SK-N-SH (cell line): ENCODE measurements around the gene ARHGAP31.
"Not testable (repeated sequence)": the region's sequence is repeated elsewhere in the genome, so short reads cannot be mapped to it uniquely, and the experiment has no call there.

ENCODE experiments used
- CHD2 ChIP-seq: fragments of 150-350 bp; IDR thresholded peaks from 2 replicates; pipeline ENCODE4 v1.6.1; 2018; ENCODE audit warnings: low read length; ENCODE audit not compliant: partially characterized antibody
- GABPA ChIP-seq: IDR thresholded peaks from 2 replicates; pipeline ENCODE4 v1.4.0; 2012; ENCODE audit warnings: low read depth, mild to moderate bottlenecking
- JUND ChIP-seq: IDR thresholded peaks from 2 replicates; pipeline ENCODE4 v1.4.0; 2012
- POLR2AphosphoS5 ChIP-seq: IDR thresholded peaks from 2 replicates; pipeline ENCODE4 v1.6.1; 2012; ENCODE audit warnings: low read depth, low read length
- TF ChIP-seq, protein P1 (sequence below): fragments of 200-600 bp; sonication (generic); IDR thresholded peaks from 2 replicates; pipeline ENCODE4 v1.6.1; 2017; ENCODE audit warnings: antibody characterized with exemption, mild to moderate bottlenecking, moderate library complexity
- TF ChIP-seq, protein P2 (sequence below): IDR thresholded peaks from 2 replicates; pipeline ENCODE4 v1.6.1; 2012; ENCODE audit warnings: mild to moderate bottlenecking, low read depth, low read length, moderate library complexity

- not testable (repeated sequence) for TF ChIP-seq POLR2AphosphoS5, CHD2, JUND, GABPA
- TF ChIP-seq, protein P1, sequence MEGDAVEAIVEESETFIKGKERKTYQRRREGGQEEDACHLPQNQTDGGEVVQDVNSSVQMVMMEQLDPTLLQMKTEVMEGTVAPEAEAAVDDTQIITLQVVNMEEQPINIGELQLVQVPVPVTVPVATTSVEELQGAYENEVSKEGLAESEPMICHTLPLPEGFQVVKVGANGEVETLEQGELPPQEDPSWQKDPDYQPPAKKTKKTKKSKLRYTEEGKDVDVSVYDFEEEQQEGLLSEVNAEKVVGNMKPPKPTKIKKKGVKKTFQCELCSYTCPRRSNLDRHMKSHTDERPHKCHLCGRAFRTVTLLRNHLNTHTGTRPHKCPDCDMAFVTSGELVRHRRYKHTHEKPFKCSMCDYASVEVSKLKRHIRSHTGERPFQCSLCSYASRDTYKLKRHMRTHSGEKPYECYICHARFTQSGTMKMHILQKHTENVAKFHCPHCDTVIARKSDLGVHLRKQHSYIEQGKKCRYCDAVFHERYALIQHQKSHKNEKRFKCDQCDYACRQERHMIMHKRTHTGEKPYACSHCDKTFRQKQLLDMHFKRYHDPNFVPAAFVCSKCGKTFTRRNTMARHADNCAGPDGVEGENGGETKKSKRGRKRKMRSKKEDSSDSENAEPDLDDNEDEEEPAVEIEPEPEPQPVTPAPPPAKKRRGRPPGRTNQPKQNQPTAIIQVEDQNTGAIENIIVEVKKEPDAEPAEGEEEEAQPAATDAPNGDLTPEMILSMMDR = not testable (repeated sequence)
- TF ChIP-seq, protein P2, sequence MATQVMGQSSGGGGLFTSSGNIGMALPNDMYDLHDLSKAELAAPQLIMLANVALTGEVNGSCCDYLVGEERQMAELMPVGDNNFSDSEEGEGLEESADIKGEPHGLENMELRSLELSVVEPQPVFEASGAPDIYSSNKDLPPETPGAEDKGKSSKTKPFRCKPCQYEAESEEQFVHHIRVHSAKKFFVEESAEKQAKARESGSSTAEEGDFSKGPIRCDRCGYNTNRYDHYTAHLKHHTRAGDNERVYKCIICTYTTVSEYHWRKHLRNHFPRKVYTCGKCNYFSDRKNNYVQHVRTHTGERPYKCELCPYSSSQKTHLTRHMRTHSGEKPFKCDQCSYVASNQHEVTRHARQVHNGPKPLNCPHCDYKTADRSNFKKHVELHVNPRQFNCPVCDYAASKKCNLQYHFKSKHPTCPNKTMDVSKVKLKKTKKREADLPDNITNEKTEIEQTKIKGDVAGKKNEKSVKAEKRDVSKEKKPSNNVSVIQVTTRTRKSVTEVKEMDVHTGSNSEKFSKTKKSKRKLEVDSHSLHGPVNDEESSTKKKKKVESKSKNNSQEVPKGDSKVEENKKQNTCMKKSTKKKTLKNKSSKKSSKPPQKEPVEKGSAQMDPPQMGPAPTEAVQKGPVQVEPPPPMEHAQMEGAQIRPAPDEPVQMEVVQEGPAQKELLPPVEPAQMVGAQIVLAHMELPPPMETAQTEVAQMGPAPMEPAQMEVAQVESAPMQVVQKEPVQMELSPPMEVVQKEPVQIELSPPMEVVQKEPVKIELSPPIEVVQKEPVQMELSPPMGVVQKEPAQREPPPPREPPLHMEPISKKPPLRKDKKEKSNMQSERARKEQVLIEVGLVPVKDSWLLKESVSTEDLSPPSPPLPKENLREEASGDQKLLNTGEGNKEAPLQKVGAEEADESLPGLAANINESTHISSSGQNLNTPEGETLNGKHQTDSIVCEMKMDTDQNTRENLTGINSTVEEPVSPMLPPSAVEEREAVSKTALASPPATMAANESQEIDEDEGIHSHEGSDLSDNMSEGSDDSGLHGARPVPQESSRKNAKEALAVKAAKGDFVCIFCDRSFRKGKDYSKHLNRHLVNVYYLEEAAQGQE = not testable (repeated sequence)
Measured at GRCh38 chr3:119320785-119321184, 26.6 kb downstream of the ARHGAP31 start.
